Stimulated activated naive B cell treated with anti-CD40 and anti-IgM and Interleukin-4, amounts not matched to agents 10 μg/mL and 1 μg/mL and 100 μg/mL, for 72 hours (primary cell): Measurements from ENCODE around the gene RCOR3.
"Not testable (repeated sequence)": the region's sequence is repeated elsewhere in the genome, so short reads cannot be mapped to it uniquely, and the experiment has no call there.

Source experiments
- ATAC-seq, 2 donors: fragments of 150-1000 bp; cut with Tn5 transposase; replicated peaks; 2 replicates each; pipeline ENCODE4 v1.10.0; 2021; ENCODE audit warnings: moderate library complexity in 1 of 2
- DNase-seq: peaks from one replicate; pipeline ENCODE4 v3.0.0; 2021
- H3K27ac Mint-ChIP-seq: one replicate; pipeline ENCODE4 v1.8.0; 2022; ENCODE audit warnings: mild to moderate bottlenecking, mixed read lengths
- H3K27me3 Mint-ChIP-seq, 2 donors: one replicate each; pipeline ENCODE4 v1.8.0; 2022; ENCODE audit warnings: mixed read lengths in 2 of 2
- H3K36me3 Mint-ChIP-seq, 2 donors: one replicate each; pipeline ENCODE4 v1.8.0; 2022; ENCODE audit warnings: mixed read lengths in 2 of 2, mild to moderate bottlenecking in 1 of 2
- H3K4me1 Mint-ChIP-seq, 2 donors: one replicate each; pipeline ENCODE4 v1.8.0; 2022; ENCODE audit warnings: mixed read lengths in 2 of 2, mild to moderate bottlenecking in 1 of 2
- H3K4me3 Mint-ChIP-seq, 2 donors: one replicate each; pipeline ENCODE4 v1.8.0; 2022; ENCODE audit warnings: mild to moderate bottlenecking in 2 of 2, mixed read lengths in 2 of 2, moderate library complexity in 1 of 2
- H3K9me3 Mint-ChIP-seq, 2 donors: one replicate each; pipeline ENCODE4 v1.8.0; 2022; ENCODE audit warnings: mixed read lengths in 2 of 2, mild to moderate bottlenecking in 1 of 2

RCOR3 gene

DNA sequence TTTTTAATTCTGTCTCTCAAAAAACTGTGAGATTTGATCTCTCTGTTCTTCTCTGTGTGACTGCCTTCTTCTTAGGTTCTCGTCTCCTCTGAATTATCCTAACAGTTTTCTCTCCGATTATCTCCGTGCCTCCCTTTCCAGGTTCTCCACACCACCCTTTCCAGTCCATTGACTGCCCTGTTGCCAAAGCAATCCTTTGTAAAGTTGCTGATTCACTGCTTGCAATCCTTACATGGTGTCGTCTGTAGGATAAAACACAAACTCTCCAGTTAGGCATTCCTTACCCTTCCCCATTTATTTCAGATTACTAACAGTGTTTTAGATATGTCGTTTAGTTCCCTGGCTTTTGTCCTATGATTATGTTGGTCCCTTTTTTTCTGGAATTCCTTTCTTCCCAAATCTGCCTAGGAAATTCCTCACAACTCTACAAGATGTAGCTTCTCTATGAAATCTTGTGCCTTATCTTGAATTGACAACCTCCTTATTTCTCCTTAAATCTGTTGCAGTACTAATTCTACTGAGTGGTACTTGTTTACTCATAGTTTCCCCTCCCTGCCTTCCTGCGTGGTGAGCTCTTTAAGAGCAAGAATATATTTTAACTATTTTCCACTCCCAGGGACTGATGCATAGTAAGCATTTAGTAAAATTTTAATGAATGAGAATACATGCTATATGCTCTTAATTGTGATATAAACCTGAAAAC lies 22.3 kb downstream of the RCOR3 start:
- DNase-seq, result no peak
- Mint-ChIP-seq H3K4me1 (no peaks in the 10 kb centered on the region), H3K9me3 (no peaks in the 10 kb centered on the region), H3K36me3 (peaks cover 11 to 27% of the 10 kb centered on the region in 2 donors), H3K27ac (no peak overlapping the region), H3K4me3 (no peak overlapping the region), H3K27me3 (no peaks in the 10 kb centered on the region)
- ATAC-seq, result no peak

DNA sequence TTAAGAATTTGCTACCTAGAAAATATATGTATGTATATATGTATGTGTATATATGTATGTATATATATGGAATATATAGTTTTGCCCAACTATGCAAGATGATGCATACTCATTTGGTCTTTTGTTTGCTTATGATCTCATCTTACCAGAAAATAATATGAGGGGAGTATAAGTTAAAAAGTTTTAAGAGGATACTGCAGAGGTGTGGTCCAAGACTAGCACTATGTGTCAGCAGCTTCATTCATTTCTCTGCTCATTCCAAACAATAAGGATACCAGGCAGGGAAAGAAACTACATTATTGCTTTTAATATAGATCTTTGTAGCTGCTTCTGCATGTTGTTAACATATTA lies 22.8 kb downstream of the RCOR3 start:
- H3K27me3 Mint-ChIP-seq, result no peaks in the 10 kb centered on the region
- peaks cover 14 to 29% of the 10 kb centered on the region in 2 donors for H3K36me3 Mint-ChIP-seq
- no peak overlapping the region for H3K27ac Mint-ChIP-seq
- no peak overlapping the region for H3K4me3 Mint-ChIP-seq
- no peaks in the 10 kb centered on the region for H3K9me3 Mint-ChIP-seq
- no peak for ATAC-seq
- no peak for DNase-seq
- H3K4me1 Mint-ChIP-seq, result peaks cover 3 to 5% of the 10 kb centered on the region in 2 donors

- Mint-ChIP-seq H3K4me1 (peaks cover 6 to 8% of the 10 kb centered on the region in 2 donors), H3K27ac (no peak overlapping the region), H3K9me3 (no peaks in the 10 kb centered on the region), H3K27me3 (no peaks in the 10 kb centered on the region), H3K4me3 (no peak overlapping the region), H3K36me3 (peaks cover 23 to 37% of the 10 kb centered on the region in 2 donors)
- ATAC-seq (no peak), DNase-seq (no peak)
Observed at GRCh38 chr1:211285196-211285595, 26.0 kb downstream of the RCOR3 start.

DNA sequence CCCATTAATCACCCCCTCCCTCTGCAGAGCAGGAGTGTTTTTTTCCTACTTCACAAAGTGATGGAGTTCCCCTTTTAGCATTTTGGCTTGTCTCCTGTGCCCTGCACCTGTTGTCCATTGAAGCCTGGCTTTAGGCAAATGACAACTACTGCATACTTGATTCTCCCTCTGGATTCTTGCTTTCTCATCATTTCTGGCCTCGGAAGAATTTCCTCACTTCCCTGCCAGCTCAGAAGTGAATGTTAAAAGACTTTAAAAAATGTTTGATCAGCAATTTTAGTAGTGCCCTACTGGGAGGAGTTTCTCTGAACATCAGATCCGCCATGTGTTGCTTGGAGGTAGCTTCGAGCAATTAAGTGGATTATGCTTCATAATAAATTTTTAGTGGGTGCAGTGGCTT lies 28.1 kb downstream of the RCOR3 start:
- Mint-ChIP-seq H3K4me1 (peaks cover 6 to 8% of the 10 kb centered on the region in 2 donors), H3K4me3 (no peak overlapping the region), H3K36me3 (peaks cover 36 to 54% of the 10 kb centered on the region in 2 donors), H3K27ac (no peak overlapping the region), H3K27me3 (no peaks in the 10 kb centered on the region), H3K9me3 (no peaks in the 10 kb centered on the region)
- no peak for ATAC-seq
- no peak for DNase-seq

DNA sequence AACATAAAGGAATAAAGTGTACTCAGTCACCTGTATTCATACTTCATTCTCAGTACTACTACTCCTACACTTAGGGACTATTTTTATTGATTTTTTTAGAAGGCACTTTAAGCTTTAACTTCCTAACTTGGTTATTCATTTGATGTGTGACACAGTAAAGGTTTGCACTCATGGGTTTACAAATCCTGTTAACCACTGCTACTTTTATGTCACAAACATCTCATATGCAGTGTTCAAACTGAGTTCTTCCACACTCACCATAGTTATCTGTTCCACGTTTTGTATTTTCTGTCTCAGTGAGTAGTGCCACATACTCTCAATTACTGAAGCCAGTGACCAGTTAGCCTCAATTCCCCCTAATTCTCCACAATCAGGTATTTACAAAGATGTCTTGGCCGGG lies 33.2 kb downstream of the RCOR3 start:
- no peak for ATAC-seq
- DNase-seq, result no peak
- Mint-ChIP-seq H3K4me1 (peaks cover 0 to 2% of the 10 kb centered on the region in 2 donors), H3K27ac (no peak overlapping the region), H3K27me3 (no peaks in the 10 kb centered on the region), H3K4me3 (no peak overlapping the region), H3K9me3 (no peaks in the 10 kb centered on the region), H3K36me3 (peaks cover 38 to 50% of the 10 kb centered on the region in 2 donors)

- DNase-seq (no peak), ATAC-seq (no peak)
- H3K27me3 Mint-ChIP-seq, result no peaks in the 10 kb centered on the region
- no peak overlapping the region for H3K27ac Mint-ChIP-seq
- no peak overlapping the region for H3K4me3 Mint-ChIP-seq
- no peaks in the 10 kb centered on the region for H3K9me3 Mint-ChIP-seq
- H3K36me3 Mint-ChIP-seq, result peaks cover 45 to 58% of the 10 kb centered on the region in 2 donors
- H3K4me1 Mint-ChIP-seq, result peaks cover 3 to 4% of the 10 kb centered on the region in 2 donors
Observed at GRCh38 chr1:211296396-211296795, 37.2 kb downstream of the RCOR3 start.

DNA sequence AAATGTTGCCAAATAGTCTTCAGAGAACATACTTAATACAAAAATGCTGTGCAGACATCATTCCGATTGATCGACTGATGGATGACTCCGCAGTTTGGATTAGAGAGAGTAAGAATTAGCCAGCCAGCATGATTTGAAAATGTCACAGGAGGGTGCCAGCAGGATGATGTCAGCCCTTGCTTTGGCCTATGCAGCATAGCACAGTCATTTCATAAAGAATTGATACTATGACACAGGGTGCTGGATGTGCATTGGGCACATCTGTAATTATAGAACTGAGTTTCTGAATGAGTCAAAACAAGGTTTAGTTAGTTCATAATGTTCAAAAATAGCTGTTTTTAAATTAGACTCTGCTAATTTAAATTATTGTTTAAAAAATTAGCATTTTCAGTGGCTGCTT lies 45.9 kb downstream of the RCOR3 start:
- DNase-seq (no peak), ATAC-seq (peak; percentile 86 to 100)
- no peaks in the 10 kb centered on the region for H3K9me3 Mint-ChIP-seq
- H3K27me3 Mint-ChIP-seq, result no peaks in the 10 kb centered on the region
- H3K4me1 Mint-ChIP-seq, result peaks cover 7 to 14% of the 10 kb centered on the region in 2 donors
- H3K4me3 Mint-ChIP-seq, result no peak overlapping the region
- no peak overlapping the region for H3K27ac Mint-ChIP-seq
- peaks cover 18 to 26% of the 10 kb centered on the region in 2 donors for H3K36me3 Mint-ChIP-seq

DNA sequence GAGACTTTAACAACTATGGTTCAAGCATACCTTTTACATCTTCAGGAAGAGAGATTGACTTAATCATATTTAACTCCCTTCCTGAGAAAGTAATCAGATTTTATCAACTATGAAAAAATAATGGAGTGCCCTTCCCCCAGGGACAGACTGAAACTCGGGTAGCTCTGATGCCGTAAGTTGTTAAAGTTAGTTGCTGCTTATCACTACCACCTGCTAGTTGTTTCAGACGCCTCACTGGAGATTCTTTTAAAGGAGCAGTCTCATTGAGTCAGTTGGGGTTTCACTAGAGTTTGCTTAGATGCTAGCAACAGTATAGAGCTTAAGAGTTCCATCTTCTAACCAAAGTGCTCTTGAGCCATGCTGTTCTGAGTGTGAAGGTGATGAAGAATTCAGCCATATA lies 50.5 kb downstream of the RCOR3 start:
- H3K4me3 Mint-ChIP-seq, result no peak overlapping the region
- no peaks in the 10 kb centered on the region for H3K9me3 Mint-ChIP-seq
- no peak for ATAC-seq
- peaks cover 5% of the 10 kb centered on the region in 2 donors for H3K4me1 Mint-ChIP-seq
- no peak overlapping the region for H3K27ac Mint-ChIP-seq
- no peak for DNase-seq
- H3K27me3 Mint-ChIP-seq, result no peaks in the 10 kb centered on the region
- peaks cover 16 to 23% of the 10 kb centered on the region in 2 donors for H3K36me3 Mint-ChIP-seq

GRCh38 chr1:211313392-211313791 lies 54.2 kb downstream of the RCOR3 start:
- peak overlapping the region; percentile 37 for H3K27ac Mint-ChIP-seq

DNA sequence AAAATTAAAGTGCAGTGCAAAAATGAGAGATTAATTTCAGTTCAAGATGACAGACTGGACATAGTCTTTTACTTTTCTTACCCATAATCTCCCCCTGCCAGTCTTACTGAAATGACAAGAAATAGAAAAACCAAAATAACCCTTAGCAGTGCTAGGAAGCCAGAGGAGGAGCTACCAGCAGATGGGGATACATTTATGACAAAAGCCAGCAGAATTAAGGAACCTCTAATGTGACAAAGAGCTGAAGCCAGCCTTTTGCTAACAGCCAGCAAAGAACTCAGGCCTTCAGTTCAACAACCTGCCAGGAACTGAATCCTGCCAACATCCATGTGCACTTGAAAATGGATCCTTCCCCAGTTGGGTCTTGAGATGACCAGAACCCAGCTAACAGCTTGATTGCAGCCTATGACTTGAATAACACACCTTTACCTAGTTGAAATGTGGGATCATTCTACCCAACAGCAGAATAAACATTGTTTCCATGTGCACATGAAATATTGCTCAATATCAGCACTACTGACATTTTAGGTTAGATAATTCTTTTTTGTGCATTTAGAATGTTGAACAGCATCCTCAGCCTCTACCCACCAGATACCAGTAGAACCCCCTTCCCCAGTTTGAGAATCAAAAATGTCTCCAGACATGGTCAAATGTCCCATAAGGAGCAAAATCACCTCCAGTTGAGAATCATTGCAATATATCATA lies 59.6 kb downstream of the RCOR3 start:
- no peaks in the 10 kb centered on the region for H3K27me3 Mint-ChIP-seq
- ATAC-seq (no peak), DNase-seq (no peak)
- no peaks in the 10 kb centered on the region for H3K9me3 Mint-ChIP-seq
- no peak overlapping the region for H3K27ac Mint-ChIP-seq
- no peaks in the 10 kb centered on the region for H3K36me3 Mint-ChIP-seq
- peaks cover 0 to 6% of the 10 kb centered on the region in 2 donors for H3K4me1 Mint-ChIP-seq
- no peak overlapping the region for H3K4me3 Mint-ChIP-seq

More at GRCh38 chr1:211313392-211313791, 54.2 kb downstream of the RCOR3 start:
- DNase-seq, result no peak
- peaks cover 13 to 19% of the 10 kb centered on the region in 2 donors for H3K36me3 Mint-ChIP-seq
- peaks cover 0 to 1% of the 10 kb centered on the region in 2 donors for H3K4me1 Mint-ChIP-seq
- H3K4me3 Mint-ChIP-seq, result no peak overlapping the region
- no peaks in the 10 kb centered on the region for H3K9me3 Mint-ChIP-seq
- no peak for ATAC-seq
- H3K27me3 Mint-ChIP-seq, result no peaks in the 10 kb centered on the region

GRCh38 chr1:211319892-211320291 lies 60.7 kb downstream of the RCOR3 start:
- DNase-seq, result no peak
- peaks cover 4 to 13% of the 10 kb centered on the region in 2 donors for H3K4me1 Mint-ChIP-seq

GRCh38 chr1:211320980-211321379 lies 61.8 kb downstream of the RCOR3 start:
- DNase-seq, result no peak
- no peak overlapping the region for H3K4me3 Mint-ChIP-seq
- no peaks in the 10 kb centered on the region for H3K9me3 Mint-ChIP-seq
- no peak overlapping the region for H3K27ac Mint-ChIP-seq
- H3K36me3 Mint-ChIP-seq, result no peaks in the 10 kb centered on the region
- no peaks in the 10 kb centered on the region for H3K27me3 Mint-ChIP-seq
- ATAC-seq, result peak in 1 of 2 donors; percentile 25
- H3K4me1 Mint-ChIP-seq, result peaks cover 12 to 24% of the 10 kb centered on the region in 2 donors

More at GRCh38 chr1:211319892-211320291, 60.7 kb downstream of the RCOR3 start:
- Mint-ChIP-seq H3K9me3 (no peaks in the 10 kb centered on the region), H3K27me3 (no peaks in the 10 kb centered on the region), H3K27ac (no peak overlapping the region), H3K36me3 (no peaks in the 10 kb centered on the region), H3K4me3 (no peak overlapping the region)
- ATAC-seq, result no peak

DNA sequence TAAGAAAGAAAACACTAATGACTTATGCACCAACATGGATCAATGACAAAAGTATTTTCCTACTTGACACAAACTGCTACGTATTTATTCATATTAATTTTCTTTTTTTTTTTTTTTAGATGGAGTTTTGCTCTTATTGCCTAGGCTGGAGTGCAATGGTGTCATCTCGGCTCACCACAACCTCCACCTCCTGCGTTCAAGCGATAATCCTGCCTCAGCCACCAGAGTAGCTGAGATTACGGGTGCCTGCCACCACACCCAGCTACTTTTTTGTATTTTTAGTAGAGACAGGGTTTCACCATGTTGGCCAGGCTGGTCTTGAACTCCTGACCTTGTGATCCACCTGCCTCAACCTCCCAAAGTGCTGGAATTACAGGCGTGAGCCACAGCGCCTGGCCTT lies 62.5 kb downstream of the RCOR3 start:
- not testable (repeated sequence) for DNase-seq, H3K27ac Mint-ChIP-seq, ATAC-seq

GRCh38 chr1:211323156-211324063 lies 64.2 kb downstream of the RCOR3 start:
- Mint-ChIP-seq H3K27ac (no peak overlapping the region), H3K4me3 (no peak overlapping the region)

More for the DNA sequence above, 62.5 kb downstream of the RCOR3 start:
- not testable (repeated sequence) for H3K9me3 Mint-ChIP-seq, H3K27me3 Mint-ChIP-seq, H3K4me3 Mint-ChIP-seq, H3K36me3 Mint-ChIP-seq
- H3K4me1 Mint-ChIP-seq, result peaks cover 16 to 28% of the 10 kb centered on the region in 2 donors

More at GRCh38 chr1:211323156-211324063, 64.2 kb downstream of the RCOR3 start:
- ATAC-seq, result peak; percentile 75 to 76
- Mint-ChIP-seq H3K4me1 (peaks cover 22 to 38% of the 10 kb centered on the region in 2 donors), H3K9me3 (no peaks in the 10 kb centered on the region), H3K27me3 (no peaks in the 10 kb centered on the region), H3K36me3 (no peaks in the 10 kb centered on the region)
- DNase-seq, result peak; percentile 50
